ENCODE data around the gene PDZD2. TPM values are rescaled to one million over a fixed set of nuclear protein-coding genes. Genes with fewer than 3 reads are reported as not detected.

The PDZD2 gene
- 1.7 and 4.0 TPM in 2 replicates for total RNA-seq

DNA sequence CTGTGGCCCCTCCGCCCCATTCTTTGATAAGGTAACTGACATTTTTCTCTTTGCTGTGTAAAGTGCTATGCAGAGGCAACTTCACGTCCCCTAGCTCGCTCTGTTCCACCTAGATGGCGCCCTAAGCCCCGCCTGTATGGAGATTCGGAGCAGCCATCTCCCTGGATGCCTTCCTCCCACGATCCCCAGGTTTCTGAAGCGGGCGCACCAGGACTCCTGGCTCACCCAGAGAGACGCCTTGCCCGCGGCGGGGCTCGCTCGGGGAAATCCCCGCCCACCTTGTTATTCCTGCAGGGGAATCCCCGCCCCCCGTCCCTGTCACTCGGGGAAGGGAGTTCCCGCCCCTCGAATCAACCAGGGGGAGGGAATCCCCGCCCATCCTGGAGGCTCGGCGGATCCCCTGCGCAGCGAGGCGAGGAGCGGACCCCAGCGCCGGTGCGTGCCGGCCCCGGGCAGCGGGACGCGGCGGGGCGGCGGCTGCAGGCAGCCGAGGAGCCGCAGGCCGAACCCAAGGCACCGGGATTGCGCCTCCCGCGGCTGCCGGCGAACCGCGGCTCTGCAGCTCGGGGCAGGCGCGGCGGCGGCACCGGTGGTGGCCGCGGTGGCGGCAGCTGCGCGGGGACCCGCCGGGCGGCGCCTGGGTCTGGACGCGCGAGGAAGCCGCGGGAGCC lies at the start of gene PDZD2:
Gene PDZD2, plus strand, starts transcription at position 384 of the 671 bp plus-strand sequence.

Small RNA genes lying within 50 kb of the gene (small RNA-seq; reads per million reads assigned to genes)
- gene AC025458.1 (0.91 reads per million, percentile 15 among the genes with 10 or more reads in this experiment), gene MIR4279 (not detected), gene RF00019 (not detected), gene RNU6-358P (not detected), gene RNU6-363P (0.56 reads per million), gene RNU6-760P (not detected)

Other genes with a start within 250 kb of the PDZD2 start
- gene DROSHA, start 107.0 kb upstream of the PDZD2 start, total RNA-seq = 65.9 and 83.8 TPM in 2 replicates
- gene C5orf22, start 106.8 kb upstream of the PDZD2 start, total RNA-seq = 28.2 and 31.4 TPM in 2 replicates